Natural killer cell treated with Interleukin-12 subunit alpha and Interleukin-12 subunit beta and Interleukin-15 and Interleukin-18, amount 100 ng/mL, for 72 hours (primary cell): Measurements from ENCODE around the gene TST. TPM values are rescaled to one million over a fixed set of nuclear protein-coding genes. Genes with fewer than 3 reads are reported as not detected.

Experiments used
- ATAC-seq, 2 donors: fragments of 150-1000 bp; cut with Tn5 transposase in 1 of 2; sonication (Bioruptor Pico), chemical (Tn5 transposase) in 1 of 2; 2 replicates each; pipeline ENCODE4 v1.10.0; 2021
- DNase-seq: peaks from one replicate; pipeline ENCODE4 v3.0.0; 2022; ENCODE audit warnings: low spot score
- H3K27ac Mint-ChIP-seq, 2 donors: 1 replicate in 1 of 2; 2 replicates in 1 of 2; pipeline ENCODE4 v1.8.0; 2022; ENCODE audit warnings: mixed read lengths in 2 of 2, mild to moderate bottlenecking in 1 of 2, moderate library complexity in 1 of 2
- H3K27me3 Mint-ChIP-seq, 2 donors: 1 replicate in 1 of 2; 2 replicates in 1 of 2; pipeline ENCODE4 v1.8.0; 2022; ENCODE audit warnings: mixed read lengths in 2 of 2
- H3K36me3 Mint-ChIP-seq: one replicate; pipeline ENCODE4 v1.8.0; 2022; ENCODE audit warnings: mixed read lengths
- H3K4me1 Mint-ChIP-seq, 2 donors: 1 replicate in 1 of 2; 2 replicates in 1 of 2; pipeline ENCODE4 v1.8.0; 2022; ENCODE audit warnings: low read depth in 2 of 2, mixed read lengths in 2 of 2, mild to moderate bottlenecking in 1 of 2
- H3K4me3 Mint-ChIP-seq: one replicate; pipeline ENCODE4 v1.8.0; 2022; ENCODE audit warnings: mixed read lengths
- H3K9me3 Mint-ChIP-seq: 2 replicates; pipeline ENCODE4 v1.8.0; 2022; ENCODE audit warnings: mixed read lengths
- total RNA-seq, 2 donors: library from RNA; stranded (reverse); gene quantifications; one replicate each; pipeline ENCODE4 v1.2.3, GENCODE V29; 2022

The TST gene
- total RNA-seq, result 10 to 100 TPM; 12.2 to 17.9 TPM

DNA sequence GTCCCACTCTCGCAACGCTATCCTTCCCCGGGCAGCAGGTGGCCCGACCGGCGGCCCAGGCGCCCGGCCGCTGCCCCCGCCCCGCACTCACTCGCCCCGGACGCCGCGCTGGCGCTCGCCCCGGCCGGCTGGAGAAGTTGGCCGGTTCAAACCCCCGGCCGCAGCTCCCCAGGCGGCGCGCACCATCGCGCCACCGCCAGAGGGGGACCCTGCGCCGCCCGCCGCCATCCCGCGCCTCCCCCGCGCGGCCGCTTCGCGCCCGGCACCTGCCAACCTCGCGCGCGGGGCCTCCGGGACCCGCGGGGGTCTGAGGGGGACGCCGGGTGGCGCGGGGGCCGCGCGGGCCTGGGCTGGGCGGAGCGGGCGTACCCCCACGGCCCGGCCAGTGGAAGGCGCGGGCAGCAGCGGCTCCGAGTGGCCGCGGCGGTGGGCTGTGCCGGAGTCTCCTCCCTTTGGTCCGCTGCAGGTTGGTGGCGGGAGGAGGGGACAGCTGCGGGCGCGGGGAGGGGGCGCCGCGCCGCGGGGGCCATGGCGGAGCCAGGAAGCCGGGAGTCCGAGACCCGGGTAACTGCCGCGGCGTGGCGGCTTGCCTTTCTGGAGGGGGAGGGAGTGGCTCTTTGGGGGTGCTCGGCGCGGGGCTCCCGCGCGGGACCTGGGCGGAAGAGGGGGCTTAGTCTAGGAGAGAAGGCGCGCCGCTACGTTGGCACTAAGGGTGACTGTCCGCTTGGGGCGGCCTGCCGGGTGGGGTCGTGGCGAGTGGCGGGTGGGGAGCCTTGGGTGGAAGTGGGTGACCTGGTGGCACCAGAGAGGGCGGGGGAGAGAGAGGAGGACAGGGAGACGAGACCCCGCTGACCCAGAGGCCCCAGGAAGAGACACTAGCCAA lies at the start of gene TST, which contains the start of gene MPST:
TSS of gene TST (minus strand) at position 139 of the 883 bp plus-strand sequence. CDS start 715 bp downstream, outside the sequence.
TSS of gene MPST (plus strand) at position 434 of the 883 bp plus-strand sequence. CDS start at position 529, 95 bp downstream.
- H3K4me3 Mint-ChIP-seq, result peak within 1 kb of the TSS; percentile 86
- H3K36me3 Mint-ChIP-seq, result no peaks in the 10 kb centered on the region
- no peaks in the 10 kb centered on the region for H3K9me3 Mint-ChIP-seq
- H3K27ac Mint-ChIP-seq, result peak within 1 kb of the TSS; percentile 67 to 78
- peaks cover 8% of the 10 kb centered on the region in 2 donors for H3K4me1 Mint-ChIP-seq
- H3K27me3 Mint-ChIP-seq, result no peaks in the 10 kb centered on the region
- DNase-seq, result peak; percentile 75
- peak; percentile 92 for ATAC-seq

DNA sequence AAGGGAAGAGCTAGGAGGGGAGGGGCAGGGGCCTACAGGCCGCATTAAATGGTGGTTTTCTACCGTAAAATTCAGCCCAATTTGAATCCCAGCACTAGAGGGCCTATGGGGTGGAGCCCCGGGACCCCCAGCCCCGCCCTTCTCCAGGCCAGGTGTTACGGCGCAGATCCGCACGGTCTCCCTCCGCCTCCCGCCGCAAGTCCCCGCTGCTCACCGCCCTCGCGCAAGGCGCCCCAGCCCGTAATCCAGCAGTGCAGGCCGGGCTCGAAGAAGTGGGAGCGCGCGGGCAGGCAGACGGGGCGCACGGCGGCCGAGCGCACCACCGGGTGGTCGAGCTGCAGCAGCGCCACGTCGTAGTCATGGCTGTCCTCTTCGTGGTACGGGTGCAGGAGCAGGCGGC lies 49.6 kb upstream of the TST start:
- H3K27ac Mint-ChIP-seq, result no peak overlapping the region

DNA sequence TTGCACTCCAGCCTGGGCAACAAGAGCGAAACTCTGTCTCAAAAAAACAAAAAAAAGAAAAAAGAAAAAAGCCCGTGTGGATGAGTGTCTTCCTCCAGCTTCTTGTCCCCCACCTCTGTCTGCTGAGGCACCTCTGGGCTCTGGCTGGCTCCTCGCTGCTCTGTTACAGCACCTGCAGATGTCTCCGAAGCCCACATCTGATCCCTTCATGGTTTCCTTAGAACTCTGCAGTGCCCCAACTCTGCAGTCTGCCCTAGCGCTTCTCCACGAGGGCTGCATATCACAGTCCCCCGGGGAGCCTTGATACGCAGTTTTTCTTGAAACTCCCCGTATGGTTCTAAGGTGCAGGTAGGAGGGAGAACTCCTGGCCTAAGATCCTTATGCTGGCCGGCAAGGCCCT lies 48.2 kb upstream of the TST start:
- Mint-ChIP-seq H3K4me1 (no peaks in the 10 kb centered on the region), H3K9me3 (no peaks in the 10 kb centered on the region), H3K27me3 (peaks cover 9 to 10% of the 10 kb centered on the region in 2 donors), H3K27ac (no peak overlapping the region), H3K36me3 (no peaks in the 10 kb centered on the region), H3K4me3 (no peak overlapping the region)
- DNase-seq, result no peak
- ATAC-seq, result no peak

More for the DNA sequence above, 49.6 kb upstream of the TST start:
- H3K27me3 Mint-ChIP-seq, result peaks cover 9 to 10% of the 10 kb centered on the region in 2 donors
- H3K36me3 Mint-ChIP-seq, result no peaks in the 10 kb centered on the region
- ATAC-seq (no peak), DNase-seq (no peak)
- no peaks in the 10 kb centered on the region for H3K9me3 Mint-ChIP-seq
- H3K4me1 Mint-ChIP-seq, result no peaks in the 10 kb centered on the region
- H3K4me3 Mint-ChIP-seq, result no peak overlapping the region

DNA sequence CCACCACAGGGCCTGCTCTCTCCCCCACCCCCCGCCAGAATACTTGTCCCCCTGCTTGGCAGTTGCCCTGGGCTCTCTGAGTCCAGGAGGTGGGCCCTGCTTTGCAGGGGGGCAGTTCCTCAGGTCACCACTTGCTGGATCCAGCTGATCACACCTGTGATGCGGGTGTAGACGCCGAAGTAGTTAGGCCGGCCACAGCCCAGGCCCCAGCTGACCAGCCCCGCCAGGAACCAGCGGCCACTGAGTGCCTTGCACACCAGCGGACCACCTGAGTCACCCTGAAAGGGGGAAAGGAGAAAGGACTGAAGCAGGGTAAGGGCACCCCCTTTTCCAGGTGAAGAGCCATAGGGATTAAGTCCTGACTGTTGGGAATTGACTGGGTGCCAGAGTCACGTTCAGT lies 46.7 kb upstream of the TST start:
- H3K36me3 Mint-ChIP-seq, result no peaks in the 10 kb centered on the region

DNA sequence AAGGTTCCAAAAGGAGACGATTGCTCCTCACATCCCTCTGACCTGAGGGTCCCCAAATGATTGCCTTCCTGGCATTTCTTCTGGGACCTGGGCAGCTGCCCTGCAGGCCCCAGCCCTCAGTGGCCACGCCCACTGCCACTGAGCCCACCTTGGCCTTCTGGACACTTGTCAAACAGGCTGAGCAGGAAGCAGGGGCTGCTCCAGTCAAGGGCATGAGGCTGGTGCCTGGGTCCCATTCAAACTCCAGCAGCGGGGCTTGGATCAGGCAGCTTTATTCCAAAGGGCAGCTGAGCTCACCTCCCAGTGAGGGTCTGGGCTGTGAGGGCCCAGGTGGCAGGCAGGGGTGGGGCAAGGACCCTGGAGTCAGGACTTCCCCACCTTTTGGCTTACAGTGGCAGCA lies 45.9 kb upstream of the TST start:
- DNase-seq, result no peak
- Mint-ChIP-seq H3K9me3 (no peaks in the 10 kb centered on the region), H3K36me3 (no peaks in the 10 kb centered on the region), H3K4me3 (no peak overlapping the region), H3K27ac (no peak overlapping the region), H3K4me1 (no peaks in the 10 kb centered on the region), H3K27me3 (peaks cover 9 to 10% of the 10 kb centered on the region in 2 donors)
- no peak for ATAC-seq

More for the DNA sequence above, 46.7 kb upstream of the TST start:
- Mint-ChIP-seq H3K4me3 (no peak overlapping the region), H3K9me3 (no peaks in the 10 kb centered on the region), H3K4me1 (no peaks in the 10 kb centered on the region), H3K27ac (no peak overlapping the region), H3K27me3 (peaks cover 9 to 10% of the 10 kb centered on the region in 2 donors)
- no peak for DNase-seq
- no peak for ATAC-seq

GRCh38 chr22:37064553-37064952 lies 45.3 kb upstream of the TST start:
- DNase-seq, result no peak
- Mint-ChIP-seq H3K9me3 (no peaks in the 10 kb centered on the region), H3K27ac (peak overlapping the region in 1 of 2 donors; percentile 68), H3K36me3 (no peaks in the 10 kb centered on the region), H3K4me3 (no peak overlapping the region), H3K27me3 (peaks cover 8 to 9% of the 10 kb centered on the region in 2 donors), H3K4me1 (no peaks in the 10 kb centered on the region)
- ATAC-seq, result no peak

DNA sequence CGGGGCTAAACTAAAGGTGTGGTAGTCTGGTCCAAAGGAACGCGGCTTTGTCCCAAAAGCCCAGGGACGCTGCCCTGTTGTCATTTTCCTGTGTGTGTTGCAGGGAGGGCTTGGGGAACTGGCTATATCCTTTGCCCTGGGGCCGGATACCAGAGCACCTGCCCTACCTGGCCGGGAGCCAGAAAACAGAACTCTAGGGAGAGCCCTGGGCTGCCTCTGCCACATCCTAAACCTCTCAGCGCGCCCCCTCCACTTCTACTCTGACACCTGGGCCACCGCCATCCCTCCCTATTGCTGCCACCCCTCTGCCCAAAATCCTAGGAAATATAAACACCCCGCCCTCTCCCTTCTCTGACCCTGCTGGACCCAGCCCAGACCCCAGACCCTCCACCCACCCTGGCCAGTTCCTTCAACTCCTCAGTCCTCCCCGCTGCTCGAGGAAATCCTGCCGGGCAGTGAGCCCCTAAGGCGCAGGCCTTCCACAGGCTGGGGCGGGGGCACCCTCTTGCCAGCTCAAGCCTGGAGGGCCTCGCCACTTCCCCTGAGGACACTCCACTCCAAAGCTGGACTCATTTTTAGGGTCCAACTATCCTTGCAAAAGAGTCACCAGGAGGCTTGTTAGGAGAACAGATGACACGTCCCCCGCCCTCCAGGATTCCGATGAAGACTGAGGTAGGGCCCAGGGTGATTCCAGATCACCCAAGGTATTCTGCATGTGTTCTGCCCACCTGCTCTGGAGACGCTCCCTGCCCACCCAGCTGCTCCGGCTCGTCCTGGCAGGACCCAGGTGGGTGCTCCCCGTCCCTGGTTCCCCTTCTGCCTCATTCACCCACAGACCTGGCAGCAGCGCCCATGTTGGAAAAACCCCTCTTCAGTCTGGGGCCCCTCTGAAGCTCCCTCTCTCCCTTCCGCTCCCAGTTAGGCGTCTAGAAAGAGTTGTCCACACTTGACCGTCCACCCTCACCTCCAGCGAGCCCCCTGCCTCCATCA lies 44.5 kb upstream of the TST start:
- H3K27ac Mint-ChIP-seq, result peak overlapping the region in 1 of 2 donors; percentile 68
- H3K27me3 Mint-ChIP-seq, result peaks cover 8 to 9% of the 10 kb centered on the region in 2 donors
- H3K4me1 Mint-ChIP-seq, result no peaks in the 10 kb centered on the region
- DNase-seq, result no peak
- H3K9me3 Mint-ChIP-seq, result no peaks in the 10 kb centered on the region
- no peak for ATAC-seq
- H3K36me3 Mint-ChIP-seq, result no peaks in the 10 kb centered on the region
- H3K4me3 Mint-ChIP-seq, result no peak overlapping the region

GRCh38 chr22:37062702-37063381 lies 43.6 kb upstream of the TST start:
- Mint-ChIP-seq H3K4me3 (no peak overlapping the region), H3K9me3 (no peaks in the 10 kb centered on the region), H3K27ac (no peak overlapping the region), H3K36me3 (no peaks in the 10 kb centered on the region), H3K4me1 (no peaks in the 10 kb centered on the region), H3K27me3 (peaks cover 2 to 3% of the 10 kb centered on the region in 2 donors)
- ATAC-seq (no peak), DNase-seq (no peak)

- ATAC-seq, result no peak
- Mint-ChIP-seq H3K9me3 (no peaks in the 10 kb centered on the region), H3K4me1 (no peaks in the 10 kb centered on the region), H3K4me3 (no peak overlapping the region), H3K36me3 (no peaks in the 10 kb centered on the region), H3K27ac (no peak overlapping the region), H3K27me3 (no peaks in the 10 kb centered on the region)
- DNase-seq, result no peak
These were observed 43.1 kb upstream of the TST start for GRCh38 chr22:37062376-37062675.

DNA sequence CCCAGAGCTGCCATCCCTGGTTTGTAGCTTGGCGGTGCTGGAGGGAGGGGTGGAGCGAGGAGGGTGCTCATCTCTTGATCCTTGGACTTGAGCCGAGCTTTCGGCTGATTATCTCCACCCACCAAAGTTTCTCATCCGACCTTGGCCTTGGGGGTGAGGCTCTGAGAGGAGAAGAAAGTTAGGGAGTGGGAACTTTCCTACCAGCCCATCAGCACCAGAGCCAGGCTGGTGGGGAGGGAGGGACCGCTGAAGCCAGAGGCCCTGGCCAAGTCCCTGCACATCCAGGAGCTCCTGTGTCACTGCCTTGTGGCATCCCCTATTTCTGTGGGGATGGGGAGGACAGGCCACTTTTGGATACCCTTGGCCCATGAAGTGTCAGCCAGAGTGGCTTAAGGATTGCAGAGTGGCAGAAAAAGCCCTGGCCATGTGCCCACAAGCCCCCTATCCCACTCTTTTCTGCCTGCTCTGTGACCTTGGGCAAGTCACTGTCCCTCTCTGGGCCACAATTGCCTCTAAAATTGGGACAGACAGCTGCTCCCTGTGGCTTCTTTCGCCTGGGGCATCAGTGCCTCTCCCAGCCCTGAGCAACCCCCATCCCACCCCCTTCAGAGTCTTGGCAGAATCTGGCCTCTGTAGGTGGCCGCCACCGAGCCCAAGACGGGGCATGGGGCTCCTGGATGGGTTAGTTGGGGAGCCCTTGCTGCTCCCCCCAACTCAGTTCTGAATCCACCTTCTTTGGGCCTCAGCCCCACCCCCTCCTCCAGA lies 42.5 kb upstream of the TST start:
- DNase-seq, result no peak
- no peaks in the 10 kb centered on the region for H3K4me1 Mint-ChIP-seq
- ATAC-seq, result no peak
- H3K9me3 Mint-ChIP-seq, result no peaks in the 10 kb centered on the region
- no peak overlapping the region for H3K27ac Mint-ChIP-seq
- no peaks in the 10 kb centered on the region for H3K27me3 Mint-ChIP-seq
- H3K36me3 Mint-ChIP-seq, result no peaks in the 10 kb centered on the region
- no peak overlapping the region for H3K4me3 Mint-ChIP-seq

DNA sequence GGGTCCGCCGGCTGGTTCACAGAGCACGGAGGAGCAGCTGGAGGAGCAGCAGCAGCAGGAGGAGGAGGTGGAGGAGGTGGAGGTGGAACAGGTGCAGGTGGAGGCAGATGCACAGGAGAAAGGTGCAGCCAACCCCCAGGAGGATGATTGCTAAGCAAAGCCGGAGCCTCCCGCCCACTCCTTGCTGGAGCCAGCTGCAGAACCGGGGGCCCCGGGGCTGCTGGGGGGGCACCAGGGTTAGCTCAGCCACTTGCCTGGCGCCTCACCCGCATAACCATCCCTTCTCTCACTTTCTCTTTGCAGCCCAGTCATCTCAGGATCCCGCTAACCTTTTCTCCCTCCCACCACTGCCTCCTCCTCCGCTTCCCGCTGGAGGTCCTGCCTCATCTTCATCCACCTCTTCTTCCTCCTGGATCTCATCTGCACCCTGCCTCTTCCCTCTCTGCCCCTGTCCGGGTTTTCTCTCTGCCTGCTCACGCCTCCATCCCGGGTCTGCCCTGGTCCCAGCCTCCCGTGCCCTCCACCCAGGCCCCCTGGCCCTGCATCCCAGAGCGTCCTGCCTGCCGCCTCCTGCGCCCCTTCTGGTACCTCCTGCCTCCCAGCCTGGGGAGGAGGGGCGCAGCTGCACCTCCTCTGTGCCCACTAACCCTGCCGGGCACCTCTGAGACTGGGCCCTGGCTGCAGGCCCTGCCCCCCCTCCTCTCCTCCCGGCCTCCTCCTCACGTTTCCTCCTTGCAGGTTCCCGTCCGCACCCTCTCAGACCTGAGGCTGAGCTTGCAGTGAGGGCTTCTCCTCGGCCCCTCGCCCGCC lies 41.8 kb upstream of the TST start:
- Mint-ChIP-seq H3K27me3 (no peaks in the 10 kb centered on the region), H3K4me1 (no peaks in the 10 kb centered on the region), H3K27ac (no peak overlapping the region), H3K9me3 (no peaks in the 10 kb centered on the region), H3K4me3 (no peak overlapping the region), H3K36me3 (no peaks in the 10 kb centered on the region)
- ATAC-seq, result peak in 1 of 2 donors; percentile 61
- no peak for DNase-seq

GRCh38 chr22:37059876-37060449 lies 40.7 kb upstream of the TST start:
- peak in 1 of 2 donors; percentile 44 for ATAC-seq
- no peak overlapping the region for H3K4me3 Mint-ChIP-seq
- H3K36me3 Mint-ChIP-seq, result no peaks in the 10 kb centered on the region
- H3K9me3 Mint-ChIP-seq, result no peaks in the 10 kb centered on the region
- DNase-seq, result no peak
- no peaks in the 10 kb centered on the region for H3K27me3 Mint-ChIP-seq
- no peak overlapping the region for H3K27ac Mint-ChIP-seq
- no peaks in the 10 kb centered on the region for H3K4me1 Mint-ChIP-seq
